IMR-90 (cell line): ENCODE data around the gene GRIN1. TPM values are rescaled to one million over a fixed set of nuclear protein-coding genes. Genes with fewer than 3 reads are reported as not detected.

Source experiments
- ATAC-seq: fragments of 200-7000 bp; cut with Tn5 transposase; 2 replicates; pipeline ENCODE4 v1.9.1; 2020; ENCODE audit warnings: low read depth, mild to moderate bottlenecking, moderate library complexity
- BruUV-seq: library from RNA; stranded (reverse); fragments of 400-500 nt; replicated peaks from 2 replicates; lab custom pipeline; 2021; lab: Mats Ljungman, UMichigan
- CTCF ChIA-PET: fragments of 300-600 bp; formaldehyde crosslinking; extraction: SDS; loops from one replicate; lab custom pipeline; 2021; ENCODE audit warnings: antibody characterized with exemption; lab: Yijun Ruan, JAX
- POLR2A ChIA-PET: fragments of 300-600 bp; sonication (Branson Sonifier 250); formaldehyde crosslinking; loops from one replicate; lab custom pipeline; 2022; ENCODE audit warnings: antibody characterized with exemption; ENCODE audit not compliant: unreplicated experiment; lab: Charles Lee
- DNase-seq: peaks from one replicate; pipeline ENCODE4 v3.0.0; 2013
- H2AFZ ChIP-seq: replicated peaks from 2 replicates; pipeline ENCODE3; 2013; ENCODE audit warnings: low read length, mild to moderate bottlenecking; ENCODE audit not compliant: poor library complexity
- H2AK5ac ChIP-seq: 2 replicates; pipeline ENCODE4 v1.6.1; 2013; ENCODE audit warnings: low read depth, low read length, inconsistent platforms
- H2AK9ac ChIP-seq: replicated peaks from 2 replicates; pipeline ENCODE3; 2013; ENCODE audit warnings: mild to moderate bottlenecking, low read depth, low read length, moderate library complexity; ENCODE audit not compliant: poor library complexity
- H2BK120ac ChIP-seq: 2 replicates; pipeline ENCODE4 v1.6.1; 2013; ENCODE audit warnings: low read depth, low read length, inconsistent platforms
- H2BK15ac ChIP-seq: 3 replicates; pipeline ENCODE4 v1.6.1; 2013; ENCODE audit warnings: low read depth, low read length, inconsistent platforms
- H2BK20ac ChIP-seq: 2 replicates; pipeline ENCODE4 v1.6.1; 2013; ENCODE audit warnings: low read depth, mild to moderate bottlenecking, inconsistent platforms, low read length, moderate library complexity
- H2BK5ac ChIP-seq: 2 replicates; pipeline ENCODE4 v1.6.1; 2013; ENCODE audit warnings: mild to moderate bottlenecking, low read depth, low read length, inconsistent platforms; ENCODE audit not compliant: poor library complexity, severe bottlenecking
- H3K14ac ChIP-seq: replicated peaks from 2 replicates; pipeline ENCODE4 v1.6.1; 2013; ENCODE audit warnings: low read depth, low read length, inconsistent platforms
- H3K18ac ChIP-seq: 2 replicates; pipeline ENCODE4 v1.6.1; 2013; ENCODE audit warnings: low read depth, low read length, control low read depth
- H3K23ac ChIP-seq: 2 replicates; pipeline ENCODE4 v1.6.1; 2013; ENCODE audit warnings: low read depth, low read length, inconsistent platforms
- H3K27ac ChIP-seq: 2 replicates; pipeline ENCODE4 v1.5.1; 2013; ENCODE audit warnings: mild to moderate bottlenecking, control low read depth, low read length; ENCODE audit not compliant: insufficient read depth
- H3K27me3 ChIP-seq: 2 replicates; pipeline ENCODE4 v1.6.1; 2013; ENCODE audit warnings: low read length; ENCODE audit not compliant: control insufficient read depth, insufficient read depth
- H3K36me3 ChIP-seq: 2 replicates; pipeline ENCODE4 v1.6.1; 2013; ENCODE audit warnings: low read length, mixed read lengths; ENCODE audit not compliant: control insufficient read depth, insufficient read depth
- H3K4ac ChIP-seq: 2 replicates; pipeline ENCODE4 v1.6.1; 2013; ENCODE audit warnings: low read depth, low read length, inconsistent platforms
- H3K4me1 ChIP-seq: 2 replicates; pipeline ENCODE4 v1.6.1; 2013; ENCODE audit warnings: low read length, mixed read lengths; ENCODE audit not compliant: control insufficient read depth, insufficient read depth
- H3K4me2 ChIP-seq: 2 replicates; pipeline ENCODE4 v1.6.1; 2013; ENCODE audit warnings: low read depth, mild to moderate bottlenecking, control low read depth, low read length, moderate library complexity
- H3K4me3 ChIP-seq: 2 replicates; pipeline ENCODE4 v1.5.1; 2013; ENCODE audit warnings: low read depth, mild to moderate bottlenecking, control low read depth, low read length, moderate library complexity; ENCODE audit not compliant: insufficient read depth
- H3K56ac ChIP-seq: 2 replicates; pipeline ENCODE4 v1.6.1; 2013; ENCODE audit warnings: low read length, inconsistent platforms; ENCODE audit not compliant: insufficient read depth; ENCODE audit errors: extremely low read depth
- H3K79me1 ChIP-seq, 2 experiments: 2 replicates each; pipeline ENCODE4 v1.6.1; 2013; ENCODE audit warnings: low read length in 2 of 2, inconsistent platforms in 1 of 2, low read depth in 1 of 2
- H3K9ac ChIP-seq: 2 replicates; pipeline ENCODE4 v1.6.1; 2013; ENCODE audit warnings: low read depth, low read length, control low read depth
- H3K9me1 ChIP-seq: 2 replicates; pipeline ENCODE4 v1.6.1; 2013; ENCODE audit warnings: low read length, inconsistent platforms; ENCODE audit not compliant: insufficient read depth
- H3K9me3 ChIP-seq: 2 replicates; pipeline ENCODE4 v1.6.1; 2013; ENCODE audit warnings: low read length; ENCODE audit not compliant: control insufficient read depth, insufficient read depth
- H4K20me1 ChIP-seq: 2 replicates; pipeline ENCODE4 v1.6.1; 2013; ENCODE audit warnings: low read length, inconsistent platforms; ENCODE audit not compliant: insufficient read depth
- H4K5ac ChIP-seq: 2 replicates; pipeline ENCODE4 v1.6.1; 2013; ENCODE audit warnings: mild to moderate bottlenecking, low read depth, low read length, control low read depth
- H4K8ac ChIP-seq, 2 experiments: 2 replicates each; pipeline ENCODE4 v1.6.1; 2013; ENCODE audit warnings: low read depth in 2 of 2, low read length in 2 of 2, control low read depth in 1 of 2, inconsistent platforms in 1 of 2
- H4K91ac ChIP-seq: 2 replicates; pipeline ENCODE4 v1.6.1; 2013; ENCODE audit warnings: low read depth, low read length, inconsistent platforms; ENCODE audit not compliant: insufficient read depth
- RAD21 ChIP-seq: IDR thresholded peaks from 2 replicates; pipeline ENCODE4 v1.6.1; 2012; ENCODE audit warnings: low read length, improper control_type of control experiment
- RCOR1 ChIP-seq: IDR thresholded peaks from 2 replicates; pipeline ENCODE4 v1.6.1; 2012; ENCODE audit warnings: mild to moderate bottlenecking, low read length, improper control_type of control experiment; ENCODE audit not compliant: insufficient replicate concordance
- WGBS, 2 experiments: methylation state at CpG; one replicate each; pipeline versions ENCODE4 v1.1.5 to v1.1.7; 2013; ENCODE audit warnings: missing lambda C conversion rate in 2 of 2; ENCODE audit not compliant: insufficient read length in 1 of 2; ENCODE audit errors: extremely low coverage in 2 of 2; 5-methylcytosine and 5-hydroxymethylcytosine counted together
- dilution Hi-C: fragments of 300-500 bp; cut with HindIII; formaldehyde crosslinking; loops from one replicate; pipeline ENCODE4 v1.14.3; 2018; ENCODE audit warnings: low sequenced_read_pairs; ENCODE audit not compliant: unreplicated experiment
- in situ Hi-C: fragments of 300-500 bp; cut with MboI; formaldehyde crosslinking; loops from 3 replicates; pipeline ENCODE4 v1.14.3; 2019; ENCODE audit warnings: low sequenced_read_pairs, inconsistent platforms, mixed read lengths
- intact Hi-C: fragments of 100-400 bp; cut with micrococcal nuclease; formaldehyde crosslinking; loops from 2 replicates; pipeline ENCODE4 v1.10.0; 2022
- polyA plus RNA-seq, 3 experiments: library from polyadenylated mRNA; depleted of rRNA; stranded (reverse); fragments of >200 nt; gene quantifications; 2 replicates each; pipeline ENCODE4 v1.2.3, GENCODE V29; 2012; ENCODE audit warnings: low replicate concordance in 1 of 3
- total RNA-seq: library from RNA; depleted of rRNA; stranded (reverse); fragments of >200 nt; gene quantifications from 2 replicates; pipeline ENCODE4 v1.2.3, GENCODE V29; 2012

The GRIN1 gene
- total and polyA plus RNA-seq, 2 of the 4 experiments (the other 2 are of a cell fraction): 0.09 TPM; not detected in 1

GRCh38 chr9:137160716-137161557 is 22.0 kb downstream of the GRIN1 start:
- Histone ChIP-seq H3K27ac (no peak overlapping the region), H3K79me1 (no peaks in the 10 kb centered on the region), H2AK5ac (no peak overlapping the region), H3K4ac (no peak overlapping the region), H2BK5ac (no peak overlapping the region), H2BK20ac (no peak overlapping the region), H4K20me1 (0 out of 2 replicates have a peak, but pooled peaks cover 5% of the 10 kb centered on the region), H4K8ac (no peak overlapping the region), H3K23ac (no peak overlapping the region), H2BK15ac (no peak overlapping the region), H3K4me3 (no peak overlapping the region), H3K27me3 (peaks cover 85% of the 10 kb centered on the region), H3K9ac (no peak overlapping the region), H3K9me3 (no peaks in the 10 kb centered on the region), H3K9me1 (no peaks in the 10 kb centered on the region), H3K18ac (no peak overlapping the region), H4K5ac (no peak overlapping the region), H3K14ac (no peak overlapping the region), H3K36me3 (no peaks in the 10 kb centered on the region), H3K56ac (no peak overlapping the region), H4K91ac (no peak overlapping the region), H2AFZ (no peak overlapping the region), H2AK9ac (no peak overlapping the region), H3K4me1 (peaks cover 2% of the 10 kb centered on the region; the same call in 1 of the 2 replicates), H3K4me2 (no peak overlapping the region), H2BK120ac (no peak overlapping the region)
- ChIA-PET POLR2A (no interaction called here), CTCF (no interaction called here)
- in situ Hi-C loops: no loop called here
- DNase-seq: no peak
- intact Hi-C loops: no loop called here
- TF ChIP-seq RCOR1 (no peak), RAD21 (no peak)
- dilution Hi-C loops: no loop called here
- ATAC-seq: no peak
- 17% methylated on average over 18 of the region's 56 CpGs; no CpG with 5 or more reads in 1 of the 2 experiments for WGBS, 2 experiments
- BruUV-seq: no TSS peak
